H1 (cell line): Measurements from ENCODE around the gene PXT1.
"Not testable (repeated sequence)": the region's sequence is repeated elsewhere in the genome, so short reads cannot be mapped to it uniquely, and the experiment has no call there.

ENCODE experiments used
- RFX5 ChIP-seq: IDR thresholded peaks from 2 replicates; pipeline ENCODE4 v1.6.1; 2011; ENCODE audit warnings: low read depth, low read length, improper control_type of control experiment, borderline replicate concordance
- TF ChIP-seq, protein P1 (sequence below): IDR thresholded peaks from 2 replicates; pipeline ENCODE4 v1.6.1; 2012; ENCODE audit warnings: low read length, inconsistent platforms
- TF ChIP-seq, protein P2 (sequence below), 3 experiments: IDR thresholded peaks; 1 replicate in 2 of 3; 2 replicates in 1 of 3; pipeline versions ENCODE4 v1.5.1 to v1.6.1; 2011; ENCODE audit warnings: low read length in 3 of 3, mild to moderate bottlenecking in 3 of 3, inconsistent platforms in 2 of 3, low read depth in 1 of 3, moderate library complexity in 1 of 3; ENCODE audit not compliant: insufficient read depth in 1 of 3; ENCODE audit errors: control extremely low read depth in 1 of 3

DNA sequence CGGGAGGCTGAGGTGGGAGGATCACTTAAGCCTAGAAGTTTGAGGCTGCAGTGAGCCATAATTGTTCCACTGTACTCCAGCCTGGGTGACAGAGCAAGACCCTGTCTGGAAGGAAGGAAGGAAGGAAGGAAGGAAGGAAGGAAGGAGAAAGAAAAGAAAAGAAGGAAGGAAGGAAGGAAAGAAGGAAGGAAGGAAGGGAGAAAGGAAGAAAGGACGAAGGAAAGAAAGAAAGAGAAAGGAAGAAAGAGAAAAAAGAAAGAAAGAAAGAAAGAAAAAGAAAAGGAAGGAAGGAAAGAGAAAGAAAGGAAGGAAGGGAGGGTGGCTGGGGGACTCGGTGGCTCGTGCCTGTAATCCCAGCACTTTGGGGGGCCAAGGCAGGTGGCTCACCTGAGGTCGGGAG is 32.9 kb downstream of the PXT1 start:
- not testable (repeated sequence) for TF ChIP-seq RFX5
- TF ChIP-seq, protein P1, sequence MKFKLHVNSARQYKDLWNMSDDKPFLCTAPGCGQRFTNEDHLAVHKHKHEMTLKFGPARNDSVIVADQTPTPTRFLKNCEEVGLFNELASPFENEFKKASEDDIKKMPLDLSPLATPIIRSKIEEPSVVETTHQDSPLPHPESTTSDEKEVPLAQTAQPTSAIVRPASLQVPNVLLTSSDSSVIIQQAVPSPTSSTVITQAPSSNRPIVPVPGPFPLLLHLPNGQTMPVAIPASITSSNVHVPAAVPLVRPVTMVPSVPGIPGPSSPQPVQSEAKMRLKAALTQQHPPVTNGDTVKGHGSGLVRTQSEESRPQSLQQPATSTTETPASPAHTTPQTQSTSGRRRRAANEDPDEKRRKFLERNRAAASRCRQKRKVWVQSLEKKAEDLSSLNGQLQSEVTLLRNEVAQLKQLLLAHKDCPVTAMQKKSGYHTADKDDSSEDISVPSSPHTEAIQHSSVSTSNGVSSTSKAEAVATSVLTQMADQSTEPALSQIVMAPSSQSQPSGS: not testable (repeated sequence)
- TF ChIP-seq, protein P2, sequence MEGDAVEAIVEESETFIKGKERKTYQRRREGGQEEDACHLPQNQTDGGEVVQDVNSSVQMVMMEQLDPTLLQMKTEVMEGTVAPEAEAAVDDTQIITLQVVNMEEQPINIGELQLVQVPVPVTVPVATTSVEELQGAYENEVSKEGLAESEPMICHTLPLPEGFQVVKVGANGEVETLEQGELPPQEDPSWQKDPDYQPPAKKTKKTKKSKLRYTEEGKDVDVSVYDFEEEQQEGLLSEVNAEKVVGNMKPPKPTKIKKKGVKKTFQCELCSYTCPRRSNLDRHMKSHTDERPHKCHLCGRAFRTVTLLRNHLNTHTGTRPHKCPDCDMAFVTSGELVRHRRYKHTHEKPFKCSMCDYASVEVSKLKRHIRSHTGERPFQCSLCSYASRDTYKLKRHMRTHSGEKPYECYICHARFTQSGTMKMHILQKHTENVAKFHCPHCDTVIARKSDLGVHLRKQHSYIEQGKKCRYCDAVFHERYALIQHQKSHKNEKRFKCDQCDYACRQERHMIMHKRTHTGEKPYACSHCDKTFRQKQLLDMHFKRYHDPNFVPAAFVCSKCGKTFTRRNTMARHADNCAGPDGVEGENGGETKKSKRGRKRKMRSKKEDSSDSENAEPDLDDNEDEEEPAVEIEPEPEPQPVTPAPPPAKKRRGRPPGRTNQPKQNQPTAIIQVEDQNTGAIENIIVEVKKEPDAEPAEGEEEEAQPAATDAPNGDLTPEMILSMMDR (IDR thresholded peaks at IDR 0.05; ENCODE audit: control extremely low read depth in 1 of 3, insufficient read depth in 1 of 3, low read depth in 1 of 3, low read length in 3 of 3): not testable (repeated sequence)
